Fibroblast of lung (primary cell): ENCODE measurements around the gene THRAP3. TPM values are rescaled to one million over a fixed set of nuclear protein-coding genes. Genes with fewer than 3 reads are reported as not detected.

ENCODE experiments used
- DNase-seq, 2 donors: peaks; one replicate each; pipeline versions ENCODE4 v3.0.0 to v3.0.0-alpha.2; 2010; ENCODE audit warnings: low read depth in 2 of 2
- H2AFZ ChIP-seq: 2 replicates; pipeline ENCODE4 v1.5.1; 2012; ENCODE audit warnings: low read length, control low read depth, inconsistent platforms
- H3K27ac ChIP-seq: 2 replicates; pipeline ENCODE4 v1.5.1; 2011; ENCODE audit warnings: low read length, control low read depth; ENCODE audit not compliant: insufficient read depth
- H3K27me3 ChIP-seq: 2 replicates; pipeline ENCODE4 v1.5.1; 2011; ENCODE audit warnings: mild to moderate bottlenecking, low read length; ENCODE audit not compliant: control insufficient read depth, insufficient read depth
- H3K36me3 ChIP-seq: 2 replicates; pipeline ENCODE4 v1.5.1; 2011; ENCODE audit warnings: low read length; ENCODE audit not compliant: control insufficient read depth, insufficient read depth
- H3K4me1 ChIP-seq: 2 replicates; pipeline ENCODE4 v1.5.1; 2011; ENCODE audit warnings: low read length; ENCODE audit not compliant: control insufficient read depth, insufficient read depth; ENCODE audit errors: extremely low read depth
- H3K4me2 ChIP-seq: 2 replicates; pipeline ENCODE4 v1.5.1; 2011; ENCODE audit warnings: low read length, control low read depth; ENCODE audit not compliant: insufficient read depth; ENCODE audit errors: extremely low read depth
- H3K4me3 ChIP-seq, 4 experiments: fragments of 200-600 bp in 1 of 4; sonication (generic) in 1 of 4; replicated peaks in 1 of 4; 2 replicates each; pipeline ENCODE4 v1.5.1; 2011 to 2016; ENCODE audit warnings: low read length in 4 of 4, low read depth in 3 of 4, mild to moderate bottlenecking in 3 of 4, control low read depth in 2 of 4, inconsistent platforms in 1 of 4, mixed read lengths in 1 of 4; ENCODE audit not compliant: insufficient read depth in 1 of 4; ENCODE audit errors: control extremely low read depth in 1 of 4
- H3K79me2 ChIP-seq: 2 replicates; pipeline ENCODE4 v1.5.1; 2012; ENCODE audit warnings: mild to moderate bottlenecking, low read length, inconsistent platforms; ENCODE audit not compliant: control insufficient read depth, insufficient read depth
- H3K9ac ChIP-seq: 2 replicates; pipeline ENCODE4 v1.5.1; 2011; ENCODE audit warnings: mild to moderate bottlenecking, low read length, control low read depth; ENCODE audit not compliant: insufficient read depth
- H3K9me3 ChIP-seq: 2 replicates; pipeline ENCODE4 v1.5.1; 2012; ENCODE audit warnings: low read depth, low read length; ENCODE audit not compliant: control insufficient read depth, insufficient read depth
- H4K20me1 ChIP-seq: 2 replicates; pipeline ENCODE4 v1.5.1; 2011; ENCODE audit warnings: low read length; ENCODE audit not compliant: control insufficient read depth, insufficient read depth; ENCODE audit errors: extremely low read depth
- EZH2 ChIP-seq: IDR thresholded peaks from 2 replicates; pipeline ENCODE4 v1.5.1; 2012; ENCODE audit warnings: low read length, control low read depth, mild to moderate bottlenecking; ENCODE audit errors: missing control alignments
- polyA plus RNA-seq, 2 donors: library from polyadenylated mRNA; depleted of rRNA in 1 of 2; stranded (reverse) in 1 of 2; unstranded in 1 of 2; fragments of >200 nt; gene quantifications; 2 replicates each; pipeline ENCODE4 v1.2.1, GENCODE V29; 2011 to 2012; ENCODE audit warnings: missing spikeins in 1 of 2
- total RNA-seq: library from RNA; depleted of rRNA; stranded (reverse); fragments of >200 nt; gene quantifications from 2 replicates; pipeline ENCODE4 v1.2.1, GENCODE V29; 2014
- TF ChIP-seq, protein P1 (sequence below), 2 donors: IDR thresholded peaks in 1 of 2; conservative IDR thresholded peaks in 1 of 2; 1 replicate in 1 of 2; 2 replicates in 1 of 2; pipeline ENCODE4 v1.5.1; 2011 to 2012; ENCODE audit warnings: low read length in 2 of 2, control low read depth in 1 of 2, inconsistent platforms in 1 of 2, low read depth in 1 of 2, mild to moderate bottlenecking in 1 of 2

The THRAP3 gene
- total and polyA plus RNA-seq, 2 donors (not counting 1 experiment from before 2014, with no cell fraction given): 92.5 to 97.5 TPM

DNA sequence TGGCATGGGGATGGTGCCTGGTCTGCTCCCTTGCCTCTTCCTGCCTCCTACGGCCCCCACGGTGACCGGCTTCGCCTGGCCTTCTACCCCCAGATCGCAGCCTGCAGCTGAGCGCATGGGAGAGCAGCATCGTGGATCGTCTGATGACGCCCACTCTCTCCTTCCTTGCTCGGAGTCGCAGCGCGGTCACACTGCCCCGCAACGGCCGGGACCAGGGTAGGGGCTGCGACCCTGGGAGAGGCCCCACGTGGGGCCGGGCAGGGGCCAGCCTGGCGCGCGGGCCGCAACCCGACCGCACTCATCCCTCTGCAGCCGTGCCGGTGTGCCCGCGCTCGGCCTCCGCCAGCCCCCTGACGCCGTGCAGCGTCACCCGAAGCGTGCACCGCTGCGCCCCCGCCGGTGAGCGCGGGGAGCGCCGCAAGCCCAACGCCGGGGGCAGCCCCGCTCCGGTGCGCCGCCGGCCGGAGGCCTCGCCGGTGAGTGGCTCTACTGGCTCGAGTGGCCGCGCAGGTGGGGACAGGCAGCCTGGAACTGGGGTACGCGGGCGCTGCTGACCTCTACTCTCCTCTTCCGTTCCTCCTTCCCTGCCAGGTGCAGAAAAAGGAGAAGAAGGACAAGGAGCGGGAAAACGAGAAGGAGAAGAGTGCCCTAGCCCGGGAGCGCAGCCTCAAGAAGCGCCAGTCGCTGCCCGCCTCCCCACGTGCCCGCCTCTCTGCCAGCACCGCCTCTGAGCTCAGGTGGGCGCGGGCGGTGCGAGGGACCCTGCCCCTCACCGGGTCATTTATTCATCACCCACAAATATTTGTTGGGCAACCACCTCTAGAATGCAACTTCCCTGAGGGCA, 47.9 kb upstream of the THRAP3 start:
- no peaks in the 10 kb centered on the region for H4K20me1 ChIP-seq
- no peak overlapping the region for H3K4me2 ChIP-seq
- no peaks in the 10 kb centered on the region for H3K9me3 ChIP-seq
- peaks cover 58% of the 10 kb centered on the region for H3K36me3 ChIP-seq
- H2AFZ ChIP-seq: no peak overlapping the region
- peaks cover 3% of the 10 kb centered on the region for H3K4me1 ChIP-seq
- H3K27me3 ChIP-seq: no peaks in the 10 kb centered on the region
- H3K4me3 ChIP-seq: no peak overlapping the region
- H3K27ac ChIP-seq: peak overlapping the region; percentile 69
- DNase-seq: no peak
- no peak overlapping the region for H3K9ac ChIP-seq
- TF ChIP-seq EZH2: no peak
- TF ChIP-seq, protein P1, sequence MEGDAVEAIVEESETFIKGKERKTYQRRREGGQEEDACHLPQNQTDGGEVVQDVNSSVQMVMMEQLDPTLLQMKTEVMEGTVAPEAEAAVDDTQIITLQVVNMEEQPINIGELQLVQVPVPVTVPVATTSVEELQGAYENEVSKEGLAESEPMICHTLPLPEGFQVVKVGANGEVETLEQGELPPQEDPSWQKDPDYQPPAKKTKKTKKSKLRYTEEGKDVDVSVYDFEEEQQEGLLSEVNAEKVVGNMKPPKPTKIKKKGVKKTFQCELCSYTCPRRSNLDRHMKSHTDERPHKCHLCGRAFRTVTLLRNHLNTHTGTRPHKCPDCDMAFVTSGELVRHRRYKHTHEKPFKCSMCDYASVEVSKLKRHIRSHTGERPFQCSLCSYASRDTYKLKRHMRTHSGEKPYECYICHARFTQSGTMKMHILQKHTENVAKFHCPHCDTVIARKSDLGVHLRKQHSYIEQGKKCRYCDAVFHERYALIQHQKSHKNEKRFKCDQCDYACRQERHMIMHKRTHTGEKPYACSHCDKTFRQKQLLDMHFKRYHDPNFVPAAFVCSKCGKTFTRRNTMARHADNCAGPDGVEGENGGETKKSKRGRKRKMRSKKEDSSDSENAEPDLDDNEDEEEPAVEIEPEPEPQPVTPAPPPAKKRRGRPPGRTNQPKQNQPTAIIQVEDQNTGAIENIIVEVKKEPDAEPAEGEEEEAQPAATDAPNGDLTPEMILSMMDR (conservative IDR thresholded peaks at IDR 0.05 in 1 of 2, IDR thresholded peaks at IDR 0.05 in 1 of 2; ENCODE audit: low read depth in 1 of 2, low read length in 2 of 2): no peak
- peaks cover 41% of the 10 kb centered on the region for H3K79me2 ChIP-seq

DNA sequence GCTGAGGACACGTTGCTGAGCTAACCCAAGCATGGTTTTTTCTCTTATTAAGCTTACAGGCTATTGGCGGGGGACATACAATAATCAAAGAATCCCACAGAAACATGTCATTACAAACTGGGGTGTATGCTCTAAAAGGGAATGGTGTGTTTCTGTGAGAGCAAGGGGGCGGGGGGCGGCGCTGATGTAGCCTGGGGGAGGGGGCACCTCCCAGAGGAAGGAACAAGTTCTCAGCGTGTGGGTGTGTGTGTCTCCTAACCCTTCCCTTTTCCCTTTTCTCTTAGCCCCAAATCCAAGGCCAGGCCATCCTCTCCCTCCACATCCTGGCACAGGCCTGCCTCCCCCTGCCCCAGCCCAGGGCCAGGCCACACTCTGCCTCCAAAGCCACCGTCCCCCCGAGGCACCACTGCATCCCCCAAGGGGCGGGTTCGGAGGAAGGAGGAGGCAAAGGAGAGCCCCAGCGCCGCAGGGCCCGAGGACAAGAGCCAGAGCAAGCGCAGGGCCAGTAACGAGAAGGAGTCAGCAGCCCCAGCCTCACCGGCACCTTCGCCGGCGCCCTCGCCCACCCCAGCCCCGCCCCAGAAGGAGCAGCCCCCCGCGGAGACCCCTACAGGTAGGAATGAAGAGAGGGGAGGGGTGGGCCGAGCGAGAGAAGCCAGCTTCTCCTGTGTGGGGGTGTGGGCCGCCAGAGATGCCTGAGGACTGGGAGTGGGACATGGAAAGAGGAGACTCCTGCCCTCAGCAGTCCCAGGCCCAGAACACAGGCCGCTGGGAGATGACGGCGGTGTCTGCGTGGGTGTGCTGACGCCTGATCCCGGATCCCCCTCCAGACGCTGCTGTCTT, 46.4 kb upstream of the THRAP3 start:
- Histone ChIP-seq H2AFZ (no peak overlapping the region), H3K79me2 (peaks cover 29% of the 10 kb centered on the region), H3K36me3 (peaks cover 50% of the 10 kb centered on the region), H3K4me3 (no peak overlapping the region), H3K9me3 (no peaks in the 10 kb centered on the region), H3K4me1 (peaks cover 1% of the 10 kb centered on the region), H3K4me2 (no peak overlapping the region), H3K27ac (no peak overlapping the region), H3K27me3 (no peaks in the 10 kb centered on the region), H3K9ac (no peak overlapping the region), H4K20me1 (no peaks in the 10 kb centered on the region)
- no peak for DNase-seq
- no peak for TF ChIP-seq EZH2
- TF ChIP-seq, protein P1 (conservative IDR thresholded peaks at IDR 0.05 in 1 of 2, IDR thresholded peaks at IDR 0.05 in 1 of 2; ENCODE audit: low read depth in 1 of 2, low read length in 2 of 2): no peak
